NCI-H1694 (cell line): Measurements from ENCODE around the gene TMEM217.

ENCODE experiments used
- DNase-seq: peaks from one replicate; lab custom pipeline; 2025; lab: John Stamatoyannopoulos, UW

TMEM217 gene

GRCh38 chr6:37243131-37243815 lies 14.7 kb downstream of the TMEM217 start:
- DNase-seq, result no peak

GRCh38 chr6:37242429-37243052 lies 15.4 kb downstream of the TMEM217 start:
- DNase-seq, result no peak

- DNase-seq, result no peak
These were observed 16.0 kb downstream of the TMEM217 start for GRCh38 chr6:37241775-37242428.

- DNase-seq, result no peak
These were observed 16.8 kb downstream of the TMEM217 start for GRCh38 chr6:37241131-37241530.

- peak; percentile 40 for DNase-seq
These were observed 17.8 kb downstream of the TMEM217 start for GRCh38 chr6:37239950-37240713.

GRCh38 chr6:37239526-37239925 lies 18.4 kb downstream of the TMEM217 start:
- no peak for DNase-seq

- no peak for DNase-seq
These were observed 19.6 kb downstream of the TMEM217 start for GRCh38 chr6:37238381-37238780.

- DNase-seq, result no peak
These were observed 20.2 kb downstream of the TMEM217 start for GRCh38 chr6:37237789-37238188.

GRCh38 chr6:37236921-37237320 lies 21.0 kb downstream of the TMEM217 start:
- DNase-seq, result no peak

GRCh38 chr6:37233541-37233940 lies 24.4 kb downstream of the TMEM217 start:
- DNase-seq, result no peak

GRCh38 chr6:37232430-37233017 lies 25.4 kb downstream of the TMEM217 start:
- no peak for DNase-seq

- no peak for DNase-seq
These were observed 27.8 kb downstream of the TMEM217 start for GRCh38 chr6:37230104-37230503.

GRCh38 chr6:37225350-37226169 lies 32.4 kb downstream of the TMEM217 start:
- DNase-seq, result no peak

- DNase-seq, result no peak
These were observed 35.0 kb downstream of the TMEM217 start for GRCh38 chr6:37222992-37223391.

- DNase-seq, result no peak
These were observed 35.6 kb downstream of the TMEM217 start for GRCh38 chr6:37222125-37222967.

- no peak for DNase-seq
These were observed 36.3 kb downstream of the TMEM217 start for GRCh38 chr6:37221585-37222124.

GRCh38 chr6:37218511-37218910 lies 39.4 kb downstream of the TMEM217 start:
- no peak for DNase-seq

- no peak for DNase-seq
These were observed 39.9 kb downstream of the TMEM217 start for GRCh38 chr6:37218061-37218460.

- DNase-seq, result no peak
These were observed 45.7 kb downstream of the TMEM217 start for GRCh38 chr6:37212268-37212667.
